Adipose tissue (tissue), 3 donors: Measurements from ENCODE around the gene ZNF511. TPM values are rescaled to one million over a fixed set of nuclear protein-coding genes. Genes with fewer than 3 reads are reported as not detected.

Source experiments
- H3K27ac ChIP-seq: one replicate; pipeline ENCODE4 v1.5.1; 2013; ENCODE audit warnings: low read depth, low read length
- WGBS, 3 donors: extraction: QIAGEN DNeasy Blood & Tissue Kit; methylation state at CpG; one replicate each; pipeline ENCODE4 v1.1.7; 2013; 5-methylcytosine and 5-hydroxymethylcytosine counted together
- polyA plus RNA-seq, 3 donors: library from polyadenylated mRNA; stranded (reverse); fragments of 200-250 nt; gene quantifications; one replicate each; pipeline ENCODE4 v1.2.3, GENCODE V29; 2013
- donor health status: healthy with polysubstance abuse.
- donor health status: Bipolar disorder and iron deficiency.
- donor health status: healthy.

The ZNF511 gene
- polyA plus RNA-seq, 3 donors = 19.8 to 43.9 (median 29.7) TPM

GRCh38 chr10:133342942-133343341 lies 34.2 kb downstream of the ZNF511 start:
- WGBS, 3 donors = 69 to 79% (median 74%) methylated on average over 8 of the region's 8 CpGs
- H3K27ac ChIP-seq = no peak overlapping the region

GRCh38 chr10:133343558-133343957 lies 34.8 kb downstream of the ZNF511 start:
- 52 to 61% (median 59%) methylated on average over 9 of the region's 9 CpGs for WGBS, 3 donors
- no peak overlapping the region for H3K27ac ChIP-seq

GRCh38 chr10:133344236-133344635 lies 35.5 kb downstream of the ZNF511 start:
- H3K27ac ChIP-seq = no peak overlapping the region
- 64 to 70% (median 68%) methylated on average over 5 of the region's 5 CpGs for WGBS, 3 donors

GRCh38 chr10:133346413-133346812 lies 37.7 kb downstream of the ZNF511 start:
- WGBS, 3 donors = 50 to 58% (median 53%) methylated on average over 11 of the region's 11 CpGs

GRCh38 chr10:133347710-133348517 lies 39.2 kb downstream of the ZNF511 start:
- no peak overlapping the region for H3K27ac ChIP-seq
- 52 to 59% (median 56%) methylated on average over 15 to 16 of the region's 16 CpGs for WGBS, 3 donors

More at GRCh38 chr10:133346413-133346812, 37.7 kb downstream of the ZNF511 start:
- no peak overlapping the region for H3K27ac ChIP-seq

- WGBS, 3 donors = 79 to 85% (median 80%) methylated on average over 8 of the region's 8 CpGs
- no peak overlapping the region for H3K27ac ChIP-seq
Measured at GRCh38 chr10:133349160-133349568, 40.5 kb downstream of the ZNF511 start.

- H3K27ac ChIP-seq = no peak overlapping the region
- 69 to 74% (median 70%) methylated on average over 9 of the region's 9 CpGs for WGBS, 3 donors
Measured at GRCh38 chr10:133349577-133350011, 40.9 kb downstream of the ZNF511 start.

GRCh38 chr10:133350283-133350949 lies 41.7 kb downstream of the ZNF511 start:
- 74 to 78% (median 76%) methylated on average over 12 of the region's 12 CpGs for WGBS, 3 donors
- H3K27ac ChIP-seq = no peak overlapping the region

- 38 to 67% (median 48%) methylated on average over 12 to 13 of the region's 13 CpGs for WGBS, 3 donors
- H3K27ac ChIP-seq = no peak overlapping the region
Measured at GRCh38 chr10:133350950-133351329, 42.2 kb downstream of the ZNF511 start.

GRCh38 chr10:133351408-133352318 lies 42.9 kb downstream of the ZNF511 start:
- WGBS, 3 donors = 64 to 69% (median 69%) methylated on average over 24 of the region's 24 CpGs
- no peak overlapping the region for H3K27ac ChIP-seq

GRCh38 chr10:133353202-133353959 lies 44.7 kb downstream of the ZNF511 start:
- 59 to 82% (median 81%) methylated on average over 16 of the region's 16 CpGs for WGBS, 3 donors
- no peak overlapping the region for H3K27ac ChIP-seq

- no peak overlapping the region for H3K27ac ChIP-seq
- WGBS, 3 donors = 85 to 89% (median 88%) methylated on average over 14 to 16 of the region's 16 CpGs
Measured at GRCh38 chr10:133353988-133354605, 45.4 kb downstream of the ZNF511 start.

- no peak overlapping the region for H3K27ac ChIP-seq
- WGBS, 3 donors = 91 to 95% (median 92%) methylated on average over 14 of the region's 14 CpGs
Measured at GRCh38 chr10:133354672-133355240, 46.0 kb downstream of the ZNF511 start.

GRCh38 chr10:133355266-133355665 lies 46.6 kb downstream of the ZNF511 start:
- WGBS, 3 donors = 89 to 96% (median 94%) methylated on average over 6 of the region's 6 CpGs
- no peak overlapping the region for H3K27ac ChIP-seq

GRCh38 chr10:133355991-133356390 lies 47.3 kb downstream of the ZNF511 start:
- WGBS, 3 donors = 93 to 98% (median 98%) methylated on average over 3 of the region's 3 CpGs
- no peak overlapping the region for H3K27ac ChIP-seq

GRCh38 chr10:133356549-133357284 lies 48.0 kb downstream of the ZNF511 start:
- no peak overlapping the region for H3K27ac ChIP-seq
- WGBS, 3 donors = 54 to 63% (median 56%) methylated on average over 25 to 27 of the region's 27 CpGs
